Upper lobe of left lung (tissue), 4 donors: Measurements from ENCODE around the gene GLTP.

Experiments used
- CTCF ChIP-seq, 6 experiments: fragments of 450-650 bp in 4 of 6; fragments of 200-600 bp in 2 of 6; sonication (generic) in 2 of 6; IDR thresholded peaks; one replicate each; pipeline ENCODE4 v1.5.1; 2016 to 2019; ENCODE audit warnings: antibody characterized with exemption in 6 of 6
- EP300 ChIP-seq, 4 donors: sonication (generic); formaldehyde crosslinking; IDR thresholded peaks; one replicate each; pipeline ENCODE4 v1.5.1; 2017; ENCODE audit warnings: antibody characterized with exemption in 4 of 4, control low read depth in 2 of 4
- POLR2A ChIP-seq, 4 donors: fragments of 450-650 bp; IDR thresholded peaks; one replicate each; pipeline ENCODE4 v1.5.1; 2016 to 2017; ENCODE audit warnings: antibody characterized with exemption in 4 of 4, mild to moderate bottlenecking in 2 of 4
- POLR2AphosphoS5 ChIP-seq, 2 donors: sonication (generic); formaldehyde crosslinking; IDR thresholded peaks; one replicate each; pipeline ENCODE4 v1.5.1; 2017; ENCODE audit warnings: antibody characterized with exemption in 2 of 2

- TF ChIP-seq CTCF (IDR thresholded peaks at IDR 0.05) (peak; percentile 87 to 100 (median 99)), POLR2AphosphoS5 (IDR thresholded peaks at IDR 0.05) (no peak), POLR2A (IDR thresholded peaks at IDR 0.05) (peak in 3 of 4 donors; percentile 39 to 52 (median 47)), EP300 (IDR thresholded peaks at IDR 0.05) (no peak)
These were observed at the start of gene GLTP for GRCh38 chr12:109880043-109880931.
